ENCODE measurements around the gene BCL6.

Gene BCL6

DNA sequence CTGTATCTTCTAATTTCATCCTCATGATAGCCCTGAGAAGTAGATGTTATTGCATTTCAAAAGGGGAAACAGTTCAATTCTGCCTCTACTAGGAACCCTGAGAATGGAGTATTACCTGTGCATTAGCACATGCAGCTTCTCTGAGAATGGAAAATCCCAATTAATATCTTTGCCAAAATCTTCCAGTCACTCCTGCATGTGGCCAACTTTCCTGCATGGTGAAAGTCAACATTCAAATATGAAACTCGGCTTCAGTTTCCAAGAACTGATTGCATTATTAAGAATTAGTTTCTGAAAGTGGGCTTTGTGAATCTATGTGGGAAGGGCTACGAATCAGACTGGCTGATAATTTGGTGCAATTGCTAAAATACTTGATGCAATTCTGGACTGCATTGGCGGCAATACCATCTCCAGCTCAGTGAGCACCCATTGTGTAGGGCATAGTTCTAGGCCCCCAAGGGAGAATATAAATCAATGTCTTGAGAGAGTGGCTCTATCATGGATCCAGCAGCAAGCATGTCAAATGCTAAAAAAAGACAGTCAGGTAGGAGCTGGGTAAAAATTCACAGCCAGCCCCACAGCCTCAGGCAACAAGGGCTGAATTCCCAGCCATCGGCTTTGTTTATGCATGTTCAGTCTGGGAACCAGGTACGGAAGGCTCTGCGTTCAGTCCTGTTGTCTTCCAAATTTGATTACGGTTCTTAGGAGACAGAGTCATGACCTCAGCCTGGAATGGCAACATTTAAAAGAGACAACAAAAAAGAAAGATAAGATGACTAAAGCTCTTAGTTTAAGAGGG lies 18.8 kb upstream of the BCL6 start:
- TF ChIP-seq EZH2 (IDR thresholded peaks at IDR 0.05; ENCODE audit: borderline replicate concordance, low read length), result no peak
- TF ChIP-seq, protein P1, sequence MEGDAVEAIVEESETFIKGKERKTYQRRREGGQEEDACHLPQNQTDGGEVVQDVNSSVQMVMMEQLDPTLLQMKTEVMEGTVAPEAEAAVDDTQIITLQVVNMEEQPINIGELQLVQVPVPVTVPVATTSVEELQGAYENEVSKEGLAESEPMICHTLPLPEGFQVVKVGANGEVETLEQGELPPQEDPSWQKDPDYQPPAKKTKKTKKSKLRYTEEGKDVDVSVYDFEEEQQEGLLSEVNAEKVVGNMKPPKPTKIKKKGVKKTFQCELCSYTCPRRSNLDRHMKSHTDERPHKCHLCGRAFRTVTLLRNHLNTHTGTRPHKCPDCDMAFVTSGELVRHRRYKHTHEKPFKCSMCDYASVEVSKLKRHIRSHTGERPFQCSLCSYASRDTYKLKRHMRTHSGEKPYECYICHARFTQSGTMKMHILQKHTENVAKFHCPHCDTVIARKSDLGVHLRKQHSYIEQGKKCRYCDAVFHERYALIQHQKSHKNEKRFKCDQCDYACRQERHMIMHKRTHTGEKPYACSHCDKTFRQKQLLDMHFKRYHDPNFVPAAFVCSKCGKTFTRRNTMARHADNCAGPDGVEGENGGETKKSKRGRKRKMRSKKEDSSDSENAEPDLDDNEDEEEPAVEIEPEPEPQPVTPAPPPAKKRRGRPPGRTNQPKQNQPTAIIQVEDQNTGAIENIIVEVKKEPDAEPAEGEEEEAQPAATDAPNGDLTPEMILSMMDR (IDR thresholded peaks at IDR 0.05; ENCODE audit: low read length), result no peak
- no peak overlapping the region for H3K9ac ChIP-seq (ENCODE audit: low read length)
- no peaks in the 10 kb centered on the region for H3K9me3 ChIP-seq (ENCODE audit: low read length)
- no peak overlapping the region for H3K4me2 ChIP-seq (ENCODE audit: low read length)
- no peaks in the 10 kb centered on the region for H3K79me2 ChIP-seq (ENCODE audit: insufficient read depth, low read length)
- H3K9me2 ChIP-seq (ENCODE audit: low read depth, low read length), result no peaks in the 10 kb centered on the region
- no peak overlapping the region for H3K4me3 ChIP-seq (ENCODE audit: low read depth, low read length, poor library complexity, severe bottlenecking)
- no peaks in the 10 kb centered on the region for H3K4me1 ChIP-seq (ENCODE audit: insufficient read depth, low read length, severe bottlenecking)
- H2AFZ ChIP-seq (ENCODE audit: low read length), result no peak overlapping the region
- no peaks in the 10 kb centered on the region; the same call in 1 of the 2 replicates for H3K36me3 ChIP-seq (ENCODE audit: insufficient read depth, low read length)
- H3K27ac ChIP-seq (ENCODE audit: low read depth, low read length, poor library complexity, severe bottlenecking), result no peak overlapping the region
- no peaks in the 10 kb centered on the region for H3K27me3 ChIP-seq (ENCODE audit: insufficient read depth, low read length)
- no peaks in the 10 kb centered on the region for H3F3A ChIP-seq (ENCODE audit: insufficient read depth, low read length)
- H4K20me1 ChIP-seq (ENCODE audit: insufficient read depth, low read length), result no peaks in the 10 kb centered on the region

DNA sequence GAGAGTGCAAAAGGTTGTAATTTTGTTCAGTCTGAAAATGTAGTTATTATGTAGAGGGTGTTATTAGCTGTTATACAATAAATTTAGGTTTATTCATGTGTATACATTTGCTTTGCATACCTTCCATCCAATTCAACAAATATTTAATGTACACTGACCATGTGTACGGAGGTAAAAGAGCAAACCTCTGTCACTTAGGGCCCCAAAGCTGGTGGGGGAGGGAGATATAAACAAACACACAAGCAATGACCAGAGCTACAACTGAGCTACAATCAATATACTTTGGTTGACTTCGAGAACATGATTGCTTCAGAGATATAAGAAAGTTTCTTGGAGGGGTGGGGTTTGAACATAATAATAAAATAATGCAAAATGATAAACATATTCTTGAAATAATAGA lies 17.5 kb upstream of the BCL6 start:
- H3K9ac ChIP-seq (ENCODE audit: low read length), result no peak overlapping the region
- H3K4me2 ChIP-seq (ENCODE audit: low read length), result no peak overlapping the region
- H3K79me2 ChIP-seq (ENCODE audit: insufficient read depth, low read length), result no peaks in the 10 kb centered on the region
- H3K9me2 ChIP-seq (ENCODE audit: low read depth, low read length), result no peaks in the 10 kb centered on the region
- TF ChIP-seq, protein P1 (IDR thresholded peaks at IDR 0.05; ENCODE audit: low read length), result no peak
- TF ChIP-seq EZH2 (IDR thresholded peaks at IDR 0.05; ENCODE audit: borderline replicate concordance, low read length), result no peak
- no peaks in the 10 kb centered on the region for H3K9me3 ChIP-seq (ENCODE audit: low read length)
- no peaks in the 10 kb centered on the region; the same call in 1 of the 2 replicates for H3K36me3 ChIP-seq (ENCODE audit: insufficient read depth, low read length)
- H3K27ac ChIP-seq (ENCODE audit: low read depth, low read length, poor library complexity, severe bottlenecking), result no peak overlapping the region
- no peaks in the 10 kb centered on the region for H3F3A ChIP-seq (ENCODE audit: insufficient read depth, low read length)
- H3K27me3 ChIP-seq (ENCODE audit: insufficient read depth, low read length), result no peaks in the 10 kb centered on the region
- H3K4me1 ChIP-seq (ENCODE audit: insufficient read depth, low read length, severe bottlenecking), result no peaks in the 10 kb centered on the region
- H2AFZ ChIP-seq (ENCODE audit: low read length), result no peak overlapping the region
- no peak overlapping the region for H3K4me3 ChIP-seq (ENCODE audit: low read depth, low read length, poor library complexity, severe bottlenecking)
- H4K20me1 ChIP-seq (ENCODE audit: insufficient read depth, low read length), result no peaks in the 10 kb centered on the region

DNA sequence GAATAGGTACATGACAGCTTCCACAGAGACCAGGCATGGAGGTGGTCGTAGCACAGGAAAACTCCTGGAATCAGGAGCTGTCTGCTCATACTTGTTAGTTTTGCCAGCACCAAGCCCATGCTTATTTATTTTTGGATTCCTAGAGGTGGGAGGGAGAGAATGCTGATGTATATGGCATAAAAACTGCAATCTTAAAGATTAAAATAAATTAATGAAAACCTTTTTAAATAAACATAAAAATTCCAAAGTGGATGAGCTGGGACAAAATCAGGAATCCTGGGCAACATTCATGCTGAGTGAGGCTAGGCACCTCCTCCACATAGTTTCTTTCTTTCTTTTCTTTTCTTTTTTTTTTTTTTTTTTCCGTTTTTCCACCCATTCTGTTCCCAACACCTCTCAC lies 14.3 kb upstream of the BCL6 start:
- H3K9ac ChIP-seq (ENCODE audit: low read length), result no peak overlapping the region
- no peaks in the 10 kb centered on the region for H3F3A ChIP-seq (ENCODE audit: insufficient read depth, low read length)
- H3K79me2 ChIP-seq (ENCODE audit: insufficient read depth, low read length), result no peaks in the 10 kb centered on the region
- no peak overlapping the region for H2AFZ ChIP-seq (ENCODE audit: low read length)
- H3K4me1 ChIP-seq (ENCODE audit: insufficient read depth, low read length, severe bottlenecking), result no peaks in the 10 kb centered on the region
- no peak for TF ChIP-seq EZH2 (IDR thresholded peaks at IDR 0.05; ENCODE audit: borderline replicate concordance, low read length)
- TF ChIP-seq, protein P1 (IDR thresholded peaks at IDR 0.05; ENCODE audit: low read length), result no peak
- H3K4me3 ChIP-seq (ENCODE audit: low read depth, low read length, poor library complexity, severe bottlenecking), result no peak overlapping the region
- no peaks in the 10 kb centered on the region for H3K9me3 ChIP-seq (ENCODE audit: low read length)
- no peaks in the 10 kb centered on the region for H3K27me3 ChIP-seq (ENCODE audit: insufficient read depth, low read length)
- no peak overlapping the region for H3K4me2 ChIP-seq (ENCODE audit: low read length)
- H3K27ac ChIP-seq (ENCODE audit: low read depth, low read length, poor library complexity, severe bottlenecking), result no peak overlapping the region
- H3K36me3 ChIP-seq (ENCODE audit: insufficient read depth, low read length), result no peaks in the 10 kb centered on the region; the same call in 1 of the 2 replicates
- H3K9me2 ChIP-seq (ENCODE audit: low read depth, low read length), result no peaks in the 10 kb centered on the region
- H4K20me1 ChIP-seq (ENCODE audit: insufficient read depth, low read length), result no peaks in the 10 kb centered on the region
